CD8-positive, alpha-beta memory T cell (primary cell): ENCODE measurements around the gene TECPR1. TPM values are rescaled to one million over a fixed set of nuclear protein-coding genes. Genes with fewer than 3 reads are reported as not detected.

Experiments
- CTCF ChIA-PET: fragments of 350-600 bp; sonication (Branson Sonifier 250); formaldehyde crosslinking; loops from one replicate; lab custom pipeline; 2021; ENCODE audit warnings: antibody characterized with exemption; lab: Charles Lee
- POLR2A ChIA-PET: fragments of 350-600 bp; sonication (Branson Sonifier 250); formaldehyde crosslinking; loops from one replicate; lab custom pipeline; 2021; ENCODE audit warnings: antibody characterized with exemption; lab: Charles Lee
- DNase-seq, 5 donors: peaks; one replicate each; pipeline versions ENCODE4 v3.0.0 to v3.0.0-alpha.2; 2020 to 2022; ENCODE audit warnings: mixed read lengths in 1 of 5
- H3K27ac ChIP-seq: one replicate; pipeline ENCODE4 v1.7.0; 2013; ENCODE audit warnings: low read depth, mild to moderate bottlenecking, low read length, moderate library complexity
- H3K27me3 ChIP-seq: 2 replicates; pipeline ENCODE4 v1.7.0; 2013; ENCODE audit warnings: low read length, mild to moderate bottlenecking; ENCODE audit not compliant: insufficient read depth, poor library complexity, severe bottlenecking
- H3K36me3 ChIP-seq: 2 replicates; pipeline ENCODE4 v1.7.0; 2013; ENCODE audit warnings: mild to moderate bottlenecking, low read length, moderate library complexity; ENCODE audit not compliant: insufficient read depth
- H3K4me1 ChIP-seq: 2 replicates; pipeline ENCODE4 v1.7.0; 2013; ENCODE audit warnings: mild to moderate bottlenecking, low read length, moderate library complexity; ENCODE audit not compliant: insufficient read depth
- H3K4me3 ChIP-seq: 2 replicates; pipeline ENCODE4 v1.7.0; 2013; ENCODE audit warnings: mild to moderate bottlenecking, low read length
- H3K9me3 ChIP-seq: 2 replicates; pipeline ENCODE4 v1.7.0; 2013; ENCODE audit warnings: mild to moderate bottlenecking, low read length
- H3K27ac Mint-ChIP-seq, 8 donors: one replicate each; pipeline ENCODE4 v1.8.0; 2020 to 2021; ENCODE audit warnings: mixed read lengths in 8 of 8, mild to moderate bottlenecking in 6 of 8, inconsistent platforms in 3 of 8, moderate library complexity in 3 of 8
- H3K27me3 Mint-ChIP-seq, 2 donors: one replicate each; pipeline ENCODE4 v1.8.0; 2020 to 2021; ENCODE audit warnings: mixed read lengths in 2 of 2, mild to moderate bottlenecking in 1 of 2, moderate library complexity in 1 of 2
- H3K36me3 Mint-ChIP-seq, 3 donors: one replicate each; pipeline ENCODE4 v1.8.0; 2020 to 2021; ENCODE audit warnings: mixed read lengths in 3 of 3, inconsistent platforms in 1 of 3, mild to moderate bottlenecking in 1 of 3
- H3K4me1 Mint-ChIP-seq, 3 donors: one replicate each; pipeline ENCODE4 v1.8.0; 2020 to 2021; ENCODE audit warnings: mixed read lengths in 3 of 3, inconsistent platforms in 1 of 3, mild to moderate bottlenecking in 1 of 3
- H3K4me3 Mint-ChIP-seq, 7 donors: one replicate each; pipeline ENCODE4 v1.8.0; 2020 to 2021; ENCODE audit warnings: mixed read lengths in 7 of 7, mild to moderate bottlenecking in 6 of 7, moderate library complexity in 4 of 7, inconsistent platforms in 2 of 7
- H3K9me3 Mint-ChIP-seq, 5 donors: one replicate each; pipeline ENCODE4 v1.8.0; 2020 to 2022; ENCODE audit warnings: mixed read lengths in 5 of 5, mild to moderate bottlenecking in 3 of 5, moderate library complexity in 2 of 5, inconsistent platforms in 1 of 5
- polyA plus RNA-seq: library from polyadenylated mRNA; unstranded; fragments of 300-500 nt; fragmentation: Illumina TruSeq; gene quantifications from one replicate; pipeline ENCODE4 v1.2.3, GENCODE V29; 2021
- total RNA-seq, 2 experiments: library from RNA; stranded (reverse); gene quantifications; one replicate each; pipeline ENCODE4 v1.2.3, GENCODE V29; 2021

The TECPR1 gene
- total and polyA plus RNA-seq, 3 experiments from 2014 or later = 22.7 to 34.2 (median 33.7) TPM

- no peak for DNase-seq
- Mint-ChIP-seq H3K9me3 (no peaks in the 10 kb centered on the region), H3K27me3 (no peaks in the 10 kb centered on the region), H3K36me3 (peaks cover 9 to 83% (median 16%) of the 10 kb centered on the region in 3 donors), H3K27ac (no peak overlapping the region), H3K4me3 (no peak overlapping the region), H3K4me1 (peaks cover 7 to 8% (median 8%) of the 10 kb centered on the region in 3 donors)
- H3K9me3 ChIP-seq = no peaks in the 10 kb centered on the region
- no peak overlapping the region for H3K4me3 ChIP-seq
- CTCF ChIA-PET = interaction anchor here (1.4 kb wide), 1 partner anchor 23 kb away, joined by 3 read pairs; no protein-coding TSS in a partner anchor
- peaks cover 26% of the 10 kb centered on the region for H3K36me3 ChIP-seq
- POLR2A ChIA-PET = no interaction called here
- H3K4me1 ChIP-seq = no peaks in the 10 kb centered on the region
- no peaks in the 10 kb centered on the region for H3K27me3 ChIP-seq
- no peak overlapping the region for H3K27ac ChIP-seq
Measured at GRCh38 chr7:98191668-98192431, 60.2 kb downstream of the TECPR1 start.

DNA sequence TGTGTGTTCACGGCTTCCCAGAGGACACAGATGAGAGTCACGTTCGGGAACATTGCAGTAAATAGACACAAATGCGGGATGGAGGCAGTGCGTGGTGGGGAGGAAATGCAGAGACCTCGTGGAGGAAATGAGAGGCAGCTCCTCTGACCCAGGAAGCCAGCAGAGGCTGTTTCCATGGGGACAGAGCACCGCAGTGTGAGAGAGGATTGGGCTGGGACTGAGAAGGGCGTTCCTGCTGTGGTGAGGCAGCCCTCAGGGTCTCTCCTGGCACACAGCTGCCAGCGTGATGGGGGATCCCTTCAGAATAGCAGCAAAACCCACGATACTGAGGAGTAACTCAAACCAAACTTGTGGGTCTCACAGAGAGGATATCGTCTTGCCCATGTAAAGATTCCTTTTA lies 62.5 kb downstream of the TECPR1 start:
- ChIA-PET CTCF (interaction anchor here (1.4 kb wide), 1 partner anchor 21 kb away, joined by 3 read pairs; no protein-coding TSS in a partner anchor), POLR2A (no interaction called here)
- H3K27ac Mint-ChIP-seq = peak overlapping the region in 2 of 8 donors; percentile 20 to 79
- Histone ChIP-seq H3K9me3 (no peaks in the 10 kb centered on the region), H3K4me1 (no peaks in the 10 kb centered on the region), H3K27me3 (no peaks in the 10 kb centered on the region), H3K36me3 (peaks cover 26% of the 10 kb centered on the region), H3K27ac (no peak overlapping the region), H3K4me3 (no peak overlapping the region)
- peaks cover 6 to 8% (median 8%) of the 10 kb centered on the region in 3 donors for H3K4me1 Mint-ChIP-seq
- DNase-seq = no peak
- H3K27me3 Mint-ChIP-seq = no peaks in the 10 kb centered on the region
- no peaks in the 10 kb centered on the region for H3K9me3 Mint-ChIP-seq
- no peak overlapping the region for H3K4me3 Mint-ChIP-seq
- H3K36me3 Mint-ChIP-seq = peaks cover 4 to 74% (median 14%) of the 10 kb centered on the region in 3 donors

DNA sequence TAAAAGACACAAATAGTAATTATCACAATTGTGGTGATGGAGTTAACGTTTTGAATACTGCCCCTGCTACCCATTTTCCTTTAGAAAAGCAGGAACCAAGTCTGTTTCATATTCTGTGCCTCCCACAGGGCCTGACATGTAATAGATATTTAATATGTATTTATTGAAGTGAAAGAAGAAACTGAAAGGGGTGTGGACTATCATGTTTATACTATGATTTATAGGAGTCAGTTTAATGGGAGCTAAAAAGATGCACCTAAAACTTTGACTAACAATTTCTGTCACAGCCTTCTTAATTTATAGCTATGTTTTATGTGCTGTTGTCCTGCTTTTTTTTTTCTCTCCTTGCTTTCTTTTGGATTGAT lies 64.9 kb downstream of the TECPR1 start:
- Mint-ChIP-seq H3K36me3 (peaks cover 4 to 60% (median 15%) of the 10 kb centered on the region in 3 donors), H3K9me3 (no peaks in the 10 kb centered on the region), H3K27me3 (no peaks in the 10 kb centered on the region), H3K4me3 (no peak overlapping the region), H3K4me1 (peaks cover 6 to 8% (median 8%) of the 10 kb centered on the region in 3 donors), H3K27ac (peak overlapping the region in 1 of 8 donors; percentile 61)
- ChIA-PET POLR2A (no interaction called here), CTCF (no interaction called here)
- Histone ChIP-seq H3K36me3 (peaks cover 4% of the 10 kb centered on the region), H3K4me1 (no peaks in the 10 kb centered on the region), H3K27ac (no peak overlapping the region), H3K9me3 (no peaks in the 10 kb centered on the region), H3K27me3 (no peaks in the 10 kb centered on the region), H3K4me3 (no peak overlapping the region)
- DNase-seq = no peak

- Histone ChIP-seq H3K9me3 (no peaks in the 10 kb centered on the region), H3K4me3 (no peak overlapping the region), H3K36me3 (peaks cover under 1% of the 10 kb centered on the region), H3K27me3 (no peaks in the 10 kb centered on the region), H3K4me1 (no peaks in the 10 kb centered on the region), H3K27ac (no peak overlapping the region)
- H3K4me1 Mint-ChIP-seq = peaks cover 6 to 8% (median 8%) of the 10 kb centered on the region in 3 donors
- POLR2A ChIA-PET = no interaction called here
- H3K27ac Mint-ChIP-seq = peak overlapping the region in 1 of 8 donors; percentile 61
- no peaks in the 10 kb centered on the region for H3K9me3 Mint-ChIP-seq
- DNase-seq = no peak
- peaks cover 4 to 56% (median 16%) of the 10 kb centered on the region in 3 donors for H3K36me3 Mint-ChIP-seq
- H3K4me3 Mint-ChIP-seq = no peak overlapping the region
- H3K27me3 Mint-ChIP-seq = no peaks in the 10 kb centered on the region
- CTCF ChIA-PET = interaction anchor here (1.5 kb wide), 1 partner anchor 20 kb away, joined by 3 read pairs; no protein-coding TSS in a partner anchor
Measured at GRCh38 chr7:98186452-98187137, 65.4 kb downstream of the TECPR1 start.

- H3K9me3 ChIP-seq = no peaks in the 10 kb centered on the region
- no peaks in the 10 kb centered on the region for H3K4me1 ChIP-seq
- DNase-seq = no peak
- no peaks in the 10 kb centered on the region for H3K27me3 Mint-ChIP-seq
- H3K36me3 Mint-ChIP-seq = peaks cover 4 to 49% (median 16%) of the 10 kb centered on the region in 3 donors
- H3K4me3 ChIP-seq = no peak overlapping the region
- H3K27ac ChIP-seq = no peak overlapping the region
- POLR2A ChIA-PET = no interaction called here
- H3K4me3 Mint-ChIP-seq = no peak overlapping the region
- CTCF ChIA-PET = interaction anchor here (1.0 to 1.5 kb wide), 2 partner anchors 19 to 75 kb away, joined by 3 read pairs; no protein-coding TSS in a partner anchor
- no peaks in the 10 kb centered on the region for H3K27me3 ChIP-seq
- no peaks in the 10 kb centered on the region for H3K9me3 Mint-ChIP-seq
- peak overlapping the region in 1 of 8 donors; percentile 44 for H3K27ac Mint-ChIP-seq
- peaks cover 5 to 8% (median 8%) of the 10 kb centered on the region in 3 donors for H3K4me1 Mint-ChIP-seq
- no peaks in the 10 kb centered on the region for H3K36me3 ChIP-seq
Measured at GRCh38 chr7:98185101-98185500, 66.9 kb downstream of the TECPR1 start.

DNA sequence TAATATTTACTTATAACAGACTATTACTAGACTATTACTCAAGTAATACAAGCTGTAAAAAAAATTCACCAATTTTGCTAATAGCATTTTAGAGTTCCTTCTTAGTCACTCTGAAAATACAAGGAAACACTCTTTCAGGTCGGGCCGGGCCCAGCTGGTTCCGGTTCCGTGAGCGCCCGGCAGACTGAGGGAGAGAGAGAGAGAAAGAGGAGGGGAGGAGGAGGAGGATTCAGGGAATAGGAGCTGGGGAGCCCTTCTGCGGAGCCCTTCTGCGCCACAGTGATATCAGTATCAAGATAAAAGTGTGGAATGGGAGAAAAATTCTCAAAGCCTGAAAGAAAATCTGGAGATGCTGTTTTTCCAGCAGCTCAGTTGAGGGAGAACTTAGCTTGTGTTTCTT lies 71.3 kb downstream of the TECPR1 start:
- H3K27me3 Mint-ChIP-seq = no peaks in the 10 kb centered on the region
- ChIA-PET CTCF (interaction anchor here (6.1 kb wide), 1 partner anchor 12 kb away, joined by 28 read pairs; no protein-coding TSS in a partner anchor), POLR2A (no interaction called here)
- H3K4me3 Mint-ChIP-seq = no peak overlapping the region
- DNase-seq = no peak
- H3K9me3 Mint-ChIP-seq = no peaks in the 10 kb centered on the region
- H3K4me3 ChIP-seq = no peak overlapping the region
- H3K27ac ChIP-seq = no peak overlapping the region
- no peaks in the 10 kb centered on the region for H3K27me3 ChIP-seq
- H3K36me3 Mint-ChIP-seq = peaks cover 0 to 47% (median 10%) of the 10 kb centered on the region in 3 donors
- peaks cover 0 to 3% (median 2%) of the 10 kb centered on the region in 3 donors for H3K4me1 Mint-ChIP-seq
- no peaks in the 10 kb centered on the region for H3K4me1 ChIP-seq
- peak overlapping the region in 1 of 8 donors; percentile 75 for H3K27ac Mint-ChIP-seq
- H3K9me3 ChIP-seq = no peaks in the 10 kb centered on the region
- no peaks in the 10 kb centered on the region for H3K36me3 ChIP-seq

DNA sequence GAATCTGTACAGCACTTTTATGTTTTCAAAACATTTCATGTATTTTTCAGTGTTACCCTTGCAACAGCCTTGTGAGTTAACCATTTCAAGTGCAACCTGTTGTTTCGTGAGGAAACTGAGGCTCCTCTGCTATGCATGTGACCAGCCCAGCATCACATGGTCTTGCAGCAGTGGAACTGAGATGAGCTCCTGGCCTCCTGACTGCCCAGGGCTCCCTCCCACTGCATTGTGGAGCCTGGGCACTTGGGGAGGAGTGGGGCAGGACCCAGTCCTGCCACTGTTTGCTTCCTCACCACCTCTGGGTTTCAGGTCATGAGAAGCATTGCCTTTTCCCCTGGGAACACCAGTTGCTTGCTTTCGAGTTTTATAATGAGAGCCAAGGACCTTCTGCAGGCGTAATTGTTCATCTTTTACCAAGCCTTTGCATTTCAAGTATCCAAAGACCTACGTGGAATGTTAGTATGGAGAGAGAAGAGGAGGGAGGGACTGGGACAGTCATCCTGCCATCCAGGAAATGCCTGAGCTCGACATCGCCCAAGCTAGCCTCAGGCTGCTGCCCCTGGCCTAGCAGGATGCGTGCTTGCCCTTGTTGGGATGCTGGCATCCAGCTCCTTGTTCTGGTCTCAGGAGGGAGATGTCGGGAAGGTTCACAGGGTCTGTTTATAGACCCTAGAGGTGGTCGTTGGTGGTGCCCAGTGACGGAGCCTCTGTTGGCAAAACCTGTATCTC lies 73.1 kb downstream of the TECPR1 start:
- no peaks in the 10 kb centered on the region for H3K4me1 ChIP-seq
- no peaks in the 10 kb centered on the region for H3K27me3 ChIP-seq
- H3K36me3 Mint-ChIP-seq = peaks cover 0 to 57% (median 15%) of the 10 kb centered on the region in 3 donors
- peaks cover 8% of the 10 kb centered on the region for H3K36me3 ChIP-seq
- no peaks in the 10 kb centered on the region for H3K9me3 Mint-ChIP-seq
- DNase-seq = no peak
- no peaks in the 10 kb centered on the region for H3K27me3 Mint-ChIP-seq
- H3K27ac Mint-ChIP-seq = no peak overlapping the region
- H3K4me3 ChIP-seq = no peak overlapping the region
- peaks cover 0 to 3% (median 2%) of the 10 kb centered on the region in 3 donors for H3K4me1 Mint-ChIP-seq
- ChIA-PET CTCF (interaction anchor here (2.1 to 6.1 kb wide), 2 partner anchors 10 to 157 kb away, joined by 6 to 28 read pairs; no protein-coding TSS in a partner anchor), POLR2A (no interaction called here)
- H3K4me3 Mint-ChIP-seq = no peak overlapping the region
- H3K27ac ChIP-seq = no peak overlapping the region
- no peaks in the 10 kb centered on the region for H3K9me3 ChIP-seq
